PC-3 (cell line): ENCODE results near the gene SLC22A3. TPM values are rescaled to one million over a fixed set of nuclear protein-coding genes. Genes with fewer than 3 reads are reported as not detected.

ENCODE experiments used
- ATAC-seq: fragments of 200-7000 bp; cut with Tn5 transposase; 2 replicates; pipeline ENCODE4 v1.9.1; 2020; ENCODE audit warnings: mild to moderate bottlenecking, moderate library complexity
- BruUV-seq: library from RNA; stranded (reverse); fragments of 400-500 nt; replicated peaks from 2 replicates; lab custom pipeline; 2021; lab: Mats Ljungman, UMichigan
- CTCF ChIA-PET: fragments of 300-600 bp; sonication (Branson Sonifier 250); formaldehyde crosslinking; loops from one replicate; lab custom pipeline; 2022; ENCODE audit warnings: antibody characterized with exemption; lab: Charles Lee
- POLR2A ChIA-PET: fragments of 300-600 bp; sonication (Branson Sonifier 250); formaldehyde crosslinking; loops from one replicate; lab custom pipeline; 2022; ENCODE audit warnings: antibody characterized with exemption; ENCODE audit not compliant: unreplicated experiment; lab: Charles Lee
- DNase-seq: peaks from one replicate; pipeline ENCODE4 v3.0.0-alpha.2; 2015
- H2AFZ ChIP-seq: fragments of 300-600 bp; sonication (generic); 2 replicates; pipeline ENCODE4 v1.6.0; 2016; ENCODE audit warnings: antibody characterized with exemption, low read length
- H3F3A ChIP-seq: fragments of 300-600 bp; sonication (generic); one replicate; pipeline ENCODE4 v1.6.0; 2017; ENCODE audit warnings: antibody characterized with exemption, low read length, control low read depth, mild to moderate bottlenecking; ENCODE audit not compliant: unreplicated experiment
- H3K27ac ChIP-seq: fragments of 300-600 bp; sonication (generic); 2 replicates; pipeline ENCODE4 v1.5.1; 2016; ENCODE audit warnings: mild to moderate bottlenecking, low read length
- H3K27me3 ChIP-seq: fragments of 300-600 bp; sonication (generic); 2 replicates; pipeline ENCODE4 v1.6.1; 2016; ENCODE audit warnings: low read length, mixed read lengths
- H3K36me3 ChIP-seq: fragments of 300-600 bp; sonication (generic); 2 replicates; pipeline ENCODE4 v1.6.1; 2016; ENCODE audit warnings: low read depth, mixed run types, low read length, mixed read lengths
- H3K4me1 ChIP-seq: fragments of 300-600 bp; sonication (generic); 2 replicates; pipeline ENCODE4 v1.5.1; 2016; ENCODE audit warnings: low read length; ENCODE audit not compliant: insufficient read depth
- H3K4me2 ChIP-seq: fragments of 300-600 bp; sonication (generic); 2 replicates; pipeline ENCODE4 v1.6.0; 2016; ENCODE audit warnings: low read length
- H3K4me3 ChIP-seq: fragments of 300-600 bp; sonication (generic); 2 replicates; pipeline ENCODE4 v1.5.1; 2016; ENCODE audit warnings: mild to moderate bottlenecking, low read length, mixed read lengths
- H3K79me2 ChIP-seq: fragments of 300-600 bp; sonication (generic); 2 replicates; pipeline ENCODE4 v1.6.1; 2017; ENCODE audit warnings: low read length, mixed read lengths
- H3K9ac ChIP-seq: fragments of 300-600 bp; sonication (generic); 2 replicates; pipeline ENCODE4 v1.6.0; 2016; ENCODE audit warnings: mild to moderate bottlenecking, low read length
- H3K9me2 ChIP-seq: fragments of 300-600 bp; sonication (generic); replicated peaks from 2 replicates; pipeline ENCODE4 v1.6.1; 2016; ENCODE audit warnings: mixed run types, low read length, mixed read lengths
- H3K9me3 ChIP-seq: fragments of 300-600 bp; sonication (generic); 2 replicates; pipeline ENCODE4 v1.6.1; 2016; ENCODE audit warnings: low read length, mixed read lengths
- H4K20me1 ChIP-seq: fragments of 300-600 bp; sonication (generic); 2 replicates; pipeline ENCODE4 v1.6.1; 2016; ENCODE audit warnings: low read length, mixed read lengths
- EZH2 ChIP-seq: fragments of 300-600 bp; sonication (generic); IDR thresholded peaks from one replicate; pipeline ENCODE4 v1.6.1; 2017; ENCODE audit warnings: antibody characterized with exemption, mild to moderate bottlenecking, low read length; ENCODE audit not compliant: unreplicated experiment
- EZH2phosphoT487 ChIP-seq: fragments of 300-600 bp; sonication (generic); IDR thresholded peaks from 2 replicates; pipeline ENCODE4 v1.6.1; 2018; ENCODE audit warnings: mild to moderate bottlenecking, antibody characterized with exemption, low read length, borderline replicate concordance
- intact Hi-C: fragments of 100-400 bp; cut with micrococcal nuclease; formaldehyde crosslinking; loops from 2 replicates; pipeline ENCODE4 v1.9.0; 2023
- total RNA-seq: library from RNA; depleted of rRNA; stranded (reverse); fragments of >200 nt; gene quantifications from 2 replicates; pipeline ENCODE4 v1.2.3, GENCODE V29; 2014
- TF ChIP-seq, protein P1 (sequence below): fragments of 300-600 bp; sonication (generic); conservative IDR thresholded peaks from 2 replicates; pipeline ENCODE4 v1.5.1; 2017; ENCODE audit warnings: antibody characterized with exemption, low read depth, mild to moderate bottlenecking, low read length

Gene SLC22A3
- total RNA-seq, 1 experiment from 2014 or later = 0.47 TPM

DNA sequence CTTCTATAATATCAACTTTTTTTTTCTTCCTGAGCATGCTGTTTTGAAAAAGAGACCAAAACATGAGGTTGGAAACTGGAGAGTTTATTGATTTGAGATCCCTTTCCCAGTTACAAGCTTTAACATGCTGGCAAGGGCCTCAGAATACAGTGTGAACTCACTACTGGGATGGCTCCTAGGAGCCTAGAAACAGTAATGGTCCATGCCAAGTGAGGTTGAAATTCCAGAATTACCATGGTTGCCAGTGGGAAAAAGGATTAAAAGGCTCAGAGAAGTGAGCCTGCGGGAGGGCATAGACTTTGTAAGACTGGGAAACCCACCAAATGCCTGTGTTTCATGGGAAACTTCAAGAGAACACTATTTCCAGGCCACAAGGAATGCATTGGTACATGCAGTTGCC is 28.9 kb upstream of the SLC22A3 start:
- Histone ChIP-seq H3F3A (no peaks in the 10 kb centered on the region), H3K4me3 (no peak overlapping the region), H3K79me2 (no peaks in the 10 kb centered on the region), H3K27me3 (no peaks in the 10 kb centered on the region), H3K9me3 (no peaks in the 10 kb centered on the region), H3K9ac (no peak overlapping the region), H3K36me3 (no peaks in the 10 kb centered on the region), H3K4me1 (no peaks in the 10 kb centered on the region), H4K20me1 (no peaks in the 10 kb centered on the region), H3K4me2 (no peak overlapping the region), H2AFZ (no peak overlapping the region), H3K27ac (no peak overlapping the region), H3K9me2 (no peaks in the 10 kb centered on the region)
- ChIA-PET POLR2A (no interaction called here), CTCF (no interaction called here)
- intact Hi-C loops = no loop called here
- no peak for ATAC-seq
- no TSS peak for BruUV-seq
- no peak for TF ChIP-seq EZH2
- no peak for TF ChIP-seq EZH2phosphoT487
- TF ChIP-seq, protein P1, sequence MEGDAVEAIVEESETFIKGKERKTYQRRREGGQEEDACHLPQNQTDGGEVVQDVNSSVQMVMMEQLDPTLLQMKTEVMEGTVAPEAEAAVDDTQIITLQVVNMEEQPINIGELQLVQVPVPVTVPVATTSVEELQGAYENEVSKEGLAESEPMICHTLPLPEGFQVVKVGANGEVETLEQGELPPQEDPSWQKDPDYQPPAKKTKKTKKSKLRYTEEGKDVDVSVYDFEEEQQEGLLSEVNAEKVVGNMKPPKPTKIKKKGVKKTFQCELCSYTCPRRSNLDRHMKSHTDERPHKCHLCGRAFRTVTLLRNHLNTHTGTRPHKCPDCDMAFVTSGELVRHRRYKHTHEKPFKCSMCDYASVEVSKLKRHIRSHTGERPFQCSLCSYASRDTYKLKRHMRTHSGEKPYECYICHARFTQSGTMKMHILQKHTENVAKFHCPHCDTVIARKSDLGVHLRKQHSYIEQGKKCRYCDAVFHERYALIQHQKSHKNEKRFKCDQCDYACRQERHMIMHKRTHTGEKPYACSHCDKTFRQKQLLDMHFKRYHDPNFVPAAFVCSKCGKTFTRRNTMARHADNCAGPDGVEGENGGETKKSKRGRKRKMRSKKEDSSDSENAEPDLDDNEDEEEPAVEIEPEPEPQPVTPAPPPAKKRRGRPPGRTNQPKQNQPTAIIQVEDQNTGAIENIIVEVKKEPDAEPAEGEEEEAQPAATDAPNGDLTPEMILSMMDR = no peak
- no peak for DNase-seq

DNA sequence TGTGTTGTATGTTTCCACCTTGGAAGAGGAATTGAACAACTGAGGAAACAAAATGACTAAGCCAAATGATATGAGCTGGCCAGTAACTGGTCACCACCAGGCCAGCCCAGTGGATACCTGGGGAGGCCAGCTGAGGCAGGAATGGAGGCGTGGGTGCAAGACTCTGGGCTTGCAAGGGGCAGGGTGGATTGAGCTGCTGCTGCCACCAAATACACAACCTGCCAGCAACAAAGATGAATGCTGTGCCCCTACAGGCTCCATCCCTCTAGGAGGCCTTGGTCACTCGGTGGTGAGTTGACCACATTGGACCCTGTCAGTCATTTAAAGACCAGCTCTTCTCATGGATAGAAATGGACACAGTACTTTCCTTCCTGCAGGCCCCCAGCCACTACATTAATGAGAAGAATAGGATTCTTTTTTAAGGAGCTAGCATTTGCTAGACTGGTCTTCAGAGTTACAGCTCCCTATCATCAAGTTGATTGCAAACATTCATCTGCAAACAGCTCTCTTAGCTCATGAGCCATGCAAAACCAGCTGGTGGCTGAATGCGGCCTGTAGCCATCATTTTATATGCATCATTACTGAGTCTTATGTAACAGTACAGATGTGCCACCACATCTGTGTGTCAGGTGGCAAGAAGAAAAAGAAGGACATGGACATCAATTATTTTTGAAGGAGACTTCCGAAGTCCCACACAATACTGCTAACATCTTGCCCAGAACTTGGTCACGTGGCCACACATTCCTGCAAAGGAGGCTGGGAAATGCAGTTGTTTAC is 26.3 kb upstream of the SLC22A3 start:
- CTCF ChIA-PET = no interaction called here
- Histone ChIP-seq H3K4me1 (no peaks in the 10 kb centered on the region), H3K36me3 (no peaks in the 10 kb centered on the region), H3K4me2 (no peak overlapping the region), H3K9me3 (no peaks in the 10 kb centered on the region), H4K20me1 (no peaks in the 10 kb centered on the region), H3K9ac (no peak overlapping the region), H3K27ac (no peak overlapping the region), H3F3A (no peaks in the 10 kb centered on the region), H3K9me2 (no peaks in the 10 kb centered on the region), H3K4me3 (no peak overlapping the region), H3K27me3 (no peaks in the 10 kb centered on the region), H3K79me2 (no peaks in the 10 kb centered on the region), H2AFZ (no peak overlapping the region)
- BruUV-seq = no TSS peak
- ATAC-seq = no peak
- POLR2A ChIA-PET = interaction anchor here (0.5 kb wide), 1 partner anchor 98 kb away, joined by 3 read pairs; no protein-coding TSS in a partner anchor
- no peak for DNase-seq
- no peak for TF ChIP-seq EZH2phosphoT487
- TF ChIP-seq EZH2 = no peak
- TF ChIP-seq, protein P1 = no peak
- intact Hi-C loops = no loop called here

DNA sequence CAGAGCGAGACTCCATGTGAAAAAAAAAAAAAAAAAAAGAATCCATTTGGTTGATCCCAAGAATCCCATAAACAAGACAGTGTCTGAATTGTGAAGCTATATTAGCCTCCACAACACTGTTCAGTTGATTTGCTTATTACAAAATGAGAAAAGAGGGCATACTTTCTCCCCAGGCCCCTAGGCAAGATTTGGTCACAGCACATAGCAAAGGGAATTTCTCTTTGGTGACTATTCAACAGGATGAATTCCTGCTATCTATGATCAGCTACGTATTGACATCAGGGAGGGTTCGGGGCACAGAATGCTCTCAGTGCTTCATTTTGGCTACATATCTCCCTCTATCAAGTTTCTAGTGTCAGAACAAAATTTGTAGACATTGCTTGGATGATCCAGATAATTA is 20.2 kb upstream of the SLC22A3 start:
- Histone ChIP-seq H3F3A (no peaks in the 10 kb centered on the region), H3K9ac (no peak overlapping the region), H3K79me2 (no peaks in the 10 kb centered on the region), H2AFZ (no peak overlapping the region), H3K4me3 (no peak overlapping the region), H4K20me1 (no peaks in the 10 kb centered on the region), H3K27me3 (no peaks in the 10 kb centered on the region), H3K36me3 (no peaks in the 10 kb centered on the region), H3K4me1 (no peaks in the 10 kb centered on the region), H3K27ac (no peak overlapping the region), H3K9me3 (no peaks in the 10 kb centered on the region), H3K4me2 (no peak overlapping the region), H3K9me2 (no peaks in the 10 kb centered on the region)
- intact Hi-C loops = no loop called here
- ATAC-seq = no peak
- ChIA-PET POLR2A (no interaction called here), CTCF (no interaction called here)
- no peak for DNase-seq
- no TSS peak for BruUV-seq
- TF ChIP-seq EZH2phosphoT487 = no peak
- TF ChIP-seq, protein P1 = no peak
- no peak for TF ChIP-seq EZH2
